Measurements from ENCODE around the gene KATNB1.

DNA sequence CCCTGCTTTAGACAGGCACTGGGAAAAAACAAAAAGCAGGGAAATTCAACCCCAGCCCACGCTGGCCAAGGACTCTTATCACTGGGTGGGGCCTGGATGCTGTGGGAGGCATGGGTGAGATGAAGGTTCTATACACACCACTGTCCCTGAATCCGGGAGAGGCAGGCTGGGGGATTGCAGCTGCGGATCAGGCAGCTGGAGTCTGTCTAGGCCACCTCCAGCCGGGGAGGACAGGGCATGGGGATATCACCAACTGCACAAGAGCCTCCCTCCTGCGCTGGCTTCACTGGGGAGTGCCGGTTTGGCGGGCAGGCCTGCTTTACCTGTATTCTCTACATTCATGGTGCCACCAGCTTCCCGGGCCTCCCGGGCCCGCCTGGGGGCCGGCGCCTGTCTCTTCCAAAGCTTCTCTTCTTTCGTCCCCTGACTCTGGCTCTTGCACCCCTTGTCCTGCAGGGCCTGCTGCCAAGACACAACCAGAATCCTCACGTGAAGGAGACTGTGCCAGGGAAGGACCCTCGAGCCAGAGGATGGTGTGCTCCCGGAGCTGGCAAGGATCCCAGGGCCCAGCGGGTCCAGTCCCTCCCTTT is 52.8 kb downstream of the KATNB1 start:
- TF ChIP-seq CTCF (IDR thresholded peaks at IDR 0.05; ENCODE audit: low read length): no peak
- no peak for TF ChIP-seq EZH2 (optimal IDR thresholded peaks at IDR 0.05; ENCODE audit: low read depth, low read length)

Data from MM.1S (cell line).